GM13976 (cell line): Measurements from ENCODE around the gene OR6A2.

Source experiments
- DNase-seq: peaks from one replicate; pipeline ENCODE4 v3.0.0; 2012; ENCODE audit warnings: low spot score
- CTCF ChIP-seq: IDR thresholded peaks from 2 replicates; pipeline ENCODE4 v1.5.1; 2012; ENCODE audit warnings: borderline replicate concordance, mild to moderate bottlenecking; ENCODE audit not compliant: insufficient read depth; ENCODE audit errors: extremely low read depth, missing control alignments, control extremely low read depth
- in situ Hi-C: fragments of 300-500 bp; cut with MboI; formaldehyde crosslinking; loops from one replicate; pipeline ENCODE4 v1.12.0; 2022; ENCODE audit warnings: low sequenced_read_pairs, mixed read lengths, inconsistent platforms; ENCODE audit not compliant: unreplicated experiment

The OR6A2 gene

GRCh38 chr11:6771926-6772893 is 27.3 kb downstream of the OR6A2 start, which contains the start of gene OR2AG2:
OR2AG2 (minus strand) TSS chr11:6771976; CDS start chr11:6768957, 3,019 bp downstream.
- TF ChIP-seq CTCF, result no peak
- peak; percentile 48 for DNase-seq
- in situ Hi-C loops, result no loop called here

- in situ Hi-C loops, result no loop called here
- peak; percentile 69 for TF ChIP-seq CTCF
- DNase-seq, result peak; percentile 32
These were observed 42.0 kb downstream of the OR6A2 start for GRCh38 chr11:6757373-6757967.

- in situ Hi-C loops, result no loop called here
- no peak for DNase-seq
- TF ChIP-seq CTCF, result no peak
These were observed 43.5 kb downstream of the OR6A2 start for GRCh38 chr11:6755953-6756347.

GRCh38 chr11:6755303-6755952 is 44.1 kb downstream of the OR6A2 start:
- peak; percentile 35 for DNase-seq

GRCh38 chr11:6747097-6747668 is 52.3 kb downstream of the OR6A2 start:
- no peak for DNase-seq
- in situ Hi-C loops, result no loop called here
- TF ChIP-seq CTCF, result no peak

More at GRCh38 chr11:6755303-6755952, 44.1 kb downstream of the OR6A2 start:
- peak; percentile 89 for TF ChIP-seq CTCF
- in situ Hi-C loops, result no loop called here

GRCh38 chr11:6746626-6747025 is 52.9 kb downstream of the OR6A2 start:
- no peak for TF ChIP-seq CTCF
- in situ Hi-C loops, result no loop called here
- no peak for DNase-seq
